Neural cell (in vitro differentiated cells): ENCODE results near the gene MYOF. TPM values are rescaled to one million over a fixed set of nuclear protein-coding genes. Genes with fewer than 3 reads are reported as not detected.

ENCODE experiments used
- H2AFZ ChIP-seq: fragments of 200-600, 300-800 bp; sonication (generic), shearing (Covaris generic); 2 replicates; pipeline ENCODE4 v1.6.0; 2014; ENCODE audit warnings: low read depth, mild to moderate bottlenecking, antibody characterized with exemption, low read length, moderate library complexity
- H3F3A ChIP-seq: fragments of 200-600 bp; shearing (Covaris generic); 2 replicates; pipeline ENCODE4 v1.6.1; 2016; ENCODE audit warnings: mild to moderate bottlenecking, moderate library complexity, mixed read lengths, antibody characterized with exemption, low read length; ENCODE audit not compliant: insufficient read depth, poor library complexity, severe bottlenecking
- H3K27ac ChIP-seq: fragments of 200-600, 300-800 bp; sonication (generic), shearing (Covaris generic); 2 replicates; pipeline ENCODE4 v1.5.1; 2014; ENCODE audit warnings: mild to moderate bottlenecking, low read length, moderate library complexity
- H3K27me3 ChIP-seq: fragments of 300-800, 200-600 bp; sonication (generic), shearing (Covaris generic); 2 replicates; pipeline ENCODE4 v1.6.0; 2014; ENCODE audit warnings: mild to moderate bottlenecking, low read depth, low read length, moderate library complexity; ENCODE audit not compliant: insufficient read depth
- H3K36me3 ChIP-seq: fragments of 300-800, 200-600 bp; sonication (generic), shearing (Covaris generic); 2 replicates; pipeline ENCODE4 v1.5.1; 2014; ENCODE audit warnings: mild to moderate bottlenecking, antibody characterized with exemption, low read length, moderate library complexity; ENCODE audit not compliant: insufficient read depth
- H3K4me2 ChIP-seq: fragments of 300-800, 200-600 bp; sonication (generic), shearing (Covaris generic); 2 replicates; pipeline ENCODE4 v1.6.0; 2014; ENCODE audit warnings: mild to moderate bottlenecking, low read length
- H3K4me3 ChIP-seq: fragments of 300-800, 200-600 bp; sonication (generic), shearing (Covaris generic); 2 replicates; pipeline ENCODE4 v1.5.1; 2014; ENCODE audit warnings: mild to moderate bottlenecking, low read length, moderate library complexity
- H3K79me2 ChIP-seq: fragments of 200-600 bp; shearing (Covaris generic); replicated peaks from 2 replicates; pipeline ENCODE4 v1.6.0; 2014; ENCODE audit warnings: mild to moderate bottlenecking, low read length, moderate library complexity; ENCODE audit not compliant: insufficient read depth
- H3K9ac ChIP-seq: fragments of 300-800, 200-600 bp; sonication (generic), shearing (Covaris generic); 2 replicates; pipeline ENCODE4 v1.6.1; 2016; ENCODE audit warnings: mild to moderate bottlenecking, low read length, mixed read lengths
- H3K9me2 ChIP-seq: fragments of 200-600 bp; shearing (Covaris generic); 2 replicates; pipeline ENCODE4 v1.6.1; 2016; ENCODE audit warnings: mild to moderate bottlenecking, low read length, mixed read lengths; ENCODE audit not compliant: insufficient read depth
- H3K9me3 ChIP-seq: fragments of 200-600, 300-800 bp; sonication (generic), shearing (Covaris generic); 2 replicates; pipeline ENCODE4 v1.6.1; 2016; ENCODE audit warnings: mild to moderate bottlenecking, mixed run types, low read length, moderate library complexity, mixed read lengths
- H4K20me1 ChIP-seq: fragments of 200-600 bp; shearing (Covaris generic); 2 replicates; pipeline ENCODE4 v1.6.1; 2016; ENCODE audit warnings: mild to moderate bottlenecking, mixed run types; ENCODE audit not compliant: insufficient read depth
- EP300 ChIP-seq: fragments of 450-650 bp; conservative IDR thresholded peaks from 2 replicates; pipeline ENCODE4 v1.6.1; 2014; ENCODE audit warnings: antibody characterized with exemption, mild to moderate bottlenecking, moderate library complexity; ENCODE audit not compliant: poor library complexity, severe bottlenecking
- EZH2 ChIP-seq: fragments of 200-600, 300-800 bp; shearing (Covaris generic), sonication (generic); IDR thresholded peaks from 2 replicates; pipeline ENCODE4 v1.6.1; 2014; ENCODE audit warnings: antibody characterized with exemption, low read length, borderline replicate concordance, mild to moderate bottlenecking; ENCODE audit not compliant: insufficient read depth, poor library complexity, severe bottlenecking
- MXI1 ChIP-seq: fragments of 450-650 bp; conservative IDR thresholded peaks from 2 replicates; pipeline ENCODE4 v1.6.1; 2014; ENCODE audit warnings: antibody characterized with exemption, mild to moderate bottlenecking; ENCODE audit not compliant: poor library complexity, severe bottlenecking
- POLR2AphosphoS5 ChIP-seq: IDR thresholded peaks from 2 replicates; pipeline ENCODE4 v1.6.1; 2012
- RAD21 ChIP-seq: fragments of 450-650 bp; conservative IDR thresholded peaks from 2 replicates; pipeline ENCODE4 v1.6.1; 2014; ENCODE audit warnings: antibody characterized with exemption, mild to moderate bottlenecking, moderate library complexity
- SMC3 ChIP-seq: fragments of 450-650 bp; conservative IDR thresholded peaks from 2 replicates; pipeline ENCODE4 v1.6.1; 2014; ENCODE audit warnings: antibody characterized with exemption, mild to moderate bottlenecking, moderate library complexity; ENCODE audit not compliant: poor library complexity
- TAF1 ChIP-seq: IDR thresholded peaks from 2 replicates; pipeline ENCODE4 v1.6.1; 2012; ENCODE audit warnings: low read depth
- polyA plus RNA-seq: library from polyadenylated mRNA; depleted of rRNA; stranded (reverse); fragments of >200 nt; gene quantifications from 2 replicates; pipeline ENCODE4 v1.2.3, GENCODE V29; 2014
- TF ChIP-seq, protein P1 (sequence below): IDR thresholded peaks from 2 replicates; pipeline ENCODE4 v1.6.1; 2012; ENCODE audit warnings: borderline replicate concordance
- TF ChIP-seq, protein P2 (sequence below): fragments of 450-650 bp; IDR thresholded peaks from 2 replicates; pipeline ENCODE4 v1.5.1; 2014; ENCODE audit warnings: antibody characterized with exemption, mild to moderate bottlenecking, moderate library complexity; ENCODE audit not compliant: poor library complexity, severe bottlenecking

The MYOF gene
- polyA plus RNA-seq, 1 donor from 2014 or later, result 0.47 TPM

DNA sequence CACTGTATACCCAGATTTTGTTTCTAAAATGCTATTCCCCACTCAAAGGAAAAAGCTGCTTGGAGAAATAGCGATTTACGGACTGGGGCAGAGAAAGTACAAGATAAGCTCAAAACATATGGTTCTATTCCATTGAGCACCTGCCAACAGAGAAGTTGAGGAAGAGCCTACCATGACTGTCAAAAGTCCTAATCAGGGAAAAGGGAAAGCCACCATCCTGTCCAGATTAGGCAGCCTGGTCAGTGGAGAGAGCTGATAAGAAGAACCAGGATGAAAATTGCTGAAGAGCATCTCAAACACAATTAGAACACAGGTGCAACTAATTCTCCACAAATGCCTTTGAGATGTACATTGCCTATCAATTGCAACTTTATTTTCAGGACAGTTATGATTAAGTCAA, 104.1 kb downstream of the MYOF start:
- Histone ChIP-seq H3K4me3 (no peak overlapping the region), H3K9ac (no peak overlapping the region), H3K79me2 (no peaks in the 10 kb centered on the region), H3K36me3 (no peaks in the 10 kb centered on the region), H3K27me3 (no peaks in the 10 kb centered on the region), H4K20me1 (no peaks in the 10 kb centered on the region), H3K4me2 (no peak overlapping the region), H3K9me2 (no peaks in the 10 kb centered on the region), H3K27ac (no peak overlapping the region), H3F3A (no peaks in the 10 kb centered on the region), H3K9me3 (no peaks in the 10 kb centered on the region), H2AFZ (no peak overlapping the region)
- TF ChIP-seq, protein P1, sequence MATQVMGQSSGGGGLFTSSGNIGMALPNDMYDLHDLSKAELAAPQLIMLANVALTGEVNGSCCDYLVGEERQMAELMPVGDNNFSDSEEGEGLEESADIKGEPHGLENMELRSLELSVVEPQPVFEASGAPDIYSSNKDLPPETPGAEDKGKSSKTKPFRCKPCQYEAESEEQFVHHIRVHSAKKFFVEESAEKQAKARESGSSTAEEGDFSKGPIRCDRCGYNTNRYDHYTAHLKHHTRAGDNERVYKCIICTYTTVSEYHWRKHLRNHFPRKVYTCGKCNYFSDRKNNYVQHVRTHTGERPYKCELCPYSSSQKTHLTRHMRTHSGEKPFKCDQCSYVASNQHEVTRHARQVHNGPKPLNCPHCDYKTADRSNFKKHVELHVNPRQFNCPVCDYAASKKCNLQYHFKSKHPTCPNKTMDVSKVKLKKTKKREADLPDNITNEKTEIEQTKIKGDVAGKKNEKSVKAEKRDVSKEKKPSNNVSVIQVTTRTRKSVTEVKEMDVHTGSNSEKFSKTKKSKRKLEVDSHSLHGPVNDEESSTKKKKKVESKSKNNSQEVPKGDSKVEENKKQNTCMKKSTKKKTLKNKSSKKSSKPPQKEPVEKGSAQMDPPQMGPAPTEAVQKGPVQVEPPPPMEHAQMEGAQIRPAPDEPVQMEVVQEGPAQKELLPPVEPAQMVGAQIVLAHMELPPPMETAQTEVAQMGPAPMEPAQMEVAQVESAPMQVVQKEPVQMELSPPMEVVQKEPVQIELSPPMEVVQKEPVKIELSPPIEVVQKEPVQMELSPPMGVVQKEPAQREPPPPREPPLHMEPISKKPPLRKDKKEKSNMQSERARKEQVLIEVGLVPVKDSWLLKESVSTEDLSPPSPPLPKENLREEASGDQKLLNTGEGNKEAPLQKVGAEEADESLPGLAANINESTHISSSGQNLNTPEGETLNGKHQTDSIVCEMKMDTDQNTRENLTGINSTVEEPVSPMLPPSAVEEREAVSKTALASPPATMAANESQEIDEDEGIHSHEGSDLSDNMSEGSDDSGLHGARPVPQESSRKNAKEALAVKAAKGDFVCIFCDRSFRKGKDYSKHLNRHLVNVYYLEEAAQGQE, result no peak
- TF ChIP-seq RAD21 (no peak), POLR2AphosphoS5 (no peak), TAF1 (no peak), EP300 (no peak), SMC3 (no peak), EZH2 (no peak), MXI1 (no peak)
- TF ChIP-seq, protein P2, sequence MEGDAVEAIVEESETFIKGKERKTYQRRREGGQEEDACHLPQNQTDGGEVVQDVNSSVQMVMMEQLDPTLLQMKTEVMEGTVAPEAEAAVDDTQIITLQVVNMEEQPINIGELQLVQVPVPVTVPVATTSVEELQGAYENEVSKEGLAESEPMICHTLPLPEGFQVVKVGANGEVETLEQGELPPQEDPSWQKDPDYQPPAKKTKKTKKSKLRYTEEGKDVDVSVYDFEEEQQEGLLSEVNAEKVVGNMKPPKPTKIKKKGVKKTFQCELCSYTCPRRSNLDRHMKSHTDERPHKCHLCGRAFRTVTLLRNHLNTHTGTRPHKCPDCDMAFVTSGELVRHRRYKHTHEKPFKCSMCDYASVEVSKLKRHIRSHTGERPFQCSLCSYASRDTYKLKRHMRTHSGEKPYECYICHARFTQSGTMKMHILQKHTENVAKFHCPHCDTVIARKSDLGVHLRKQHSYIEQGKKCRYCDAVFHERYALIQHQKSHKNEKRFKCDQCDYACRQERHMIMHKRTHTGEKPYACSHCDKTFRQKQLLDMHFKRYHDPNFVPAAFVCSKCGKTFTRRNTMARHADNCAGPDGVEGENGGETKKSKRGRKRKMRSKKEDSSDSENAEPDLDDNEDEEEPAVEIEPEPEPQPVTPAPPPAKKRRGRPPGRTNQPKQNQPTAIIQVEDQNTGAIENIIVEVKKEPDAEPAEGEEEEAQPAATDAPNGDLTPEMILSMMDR, result no peak

DNA sequence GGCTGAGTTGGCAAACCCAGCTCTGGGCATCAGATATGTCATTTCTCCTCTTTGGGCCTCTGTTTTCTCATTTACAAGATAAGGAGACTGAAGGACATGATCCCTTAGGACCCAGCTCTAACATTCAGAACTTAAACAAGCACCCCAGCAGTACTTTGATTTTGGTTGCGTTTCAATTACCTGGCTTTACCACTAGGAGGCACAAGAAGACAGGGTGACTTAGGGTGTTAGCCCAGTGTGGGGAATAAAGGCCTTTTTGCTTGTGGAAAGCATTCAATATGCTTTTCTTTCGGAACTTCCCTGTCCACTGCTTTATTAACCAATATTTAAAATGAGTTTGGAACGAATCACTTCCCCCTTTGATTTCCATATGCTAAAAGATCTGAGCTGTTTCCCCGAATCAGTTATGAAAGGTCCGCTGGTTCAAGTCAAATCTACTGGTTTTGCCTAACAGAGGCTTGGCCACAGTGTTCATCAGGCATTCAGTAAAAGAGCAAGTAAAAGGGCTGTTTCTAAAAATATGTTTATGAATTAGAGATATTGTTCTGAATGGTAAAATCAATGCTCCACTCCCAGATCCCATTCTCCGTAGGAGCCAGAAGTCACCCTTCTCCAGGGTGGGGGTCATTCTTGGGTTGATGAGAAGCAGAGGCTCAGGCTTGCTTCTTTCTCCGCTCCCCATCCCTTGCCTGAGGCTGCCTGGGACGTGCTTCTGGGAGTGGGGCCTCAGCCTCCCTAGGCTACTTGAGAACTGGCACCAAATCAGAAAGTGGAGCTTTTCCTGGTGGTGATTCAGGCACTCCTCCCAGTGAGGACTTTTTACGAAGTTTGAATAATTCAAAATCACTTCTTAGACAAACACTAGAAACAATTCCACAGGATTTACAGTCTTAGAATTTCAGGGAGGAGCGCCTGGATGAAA, 105.5 kb downstream of the MYOF start:
- H3K4me3 ChIP-seq, result no peak overlapping the region
- no peak overlapping the region for H3K9ac ChIP-seq
- TF ChIP-seq SMC3, result peak; percentile 92
- TF ChIP-seq, protein P1, result no peak
- TF ChIP-seq, protein P2, result peak; percentile 84
- TF ChIP-seq EP300, result no peak
- no peak for TF ChIP-seq EZH2
- no peak for TF ChIP-seq MXI1
- no peak for TF ChIP-seq TAF1
- peak; percentile 87 for TF ChIP-seq RAD21
- TF ChIP-seq POLR2AphosphoS5, result no peak
- no peaks in the 10 kb centered on the region for H3F3A ChIP-seq
- H3K36me3 ChIP-seq, result no peaks in the 10 kb centered on the region
- no peaks in the 10 kb centered on the region for H3K9me3 ChIP-seq
- no peak overlapping the region for H3K27ac ChIP-seq
- no peak overlapping the region for H2AFZ ChIP-seq
- H3K4me2 ChIP-seq, result no peak overlapping the region
- H3K27me3 ChIP-seq, result no peaks in the 10 kb centered on the region
- H3K9me2 ChIP-seq, result no peaks in the 10 kb centered on the region
- H4K20me1 ChIP-seq, result no peaks in the 10 kb centered on the region
- no peaks in the 10 kb centered on the region for H3K79me2 ChIP-seq
